Measurements from ENCODE around the gene RASSF5.

RASSF5 gene

DNA sequence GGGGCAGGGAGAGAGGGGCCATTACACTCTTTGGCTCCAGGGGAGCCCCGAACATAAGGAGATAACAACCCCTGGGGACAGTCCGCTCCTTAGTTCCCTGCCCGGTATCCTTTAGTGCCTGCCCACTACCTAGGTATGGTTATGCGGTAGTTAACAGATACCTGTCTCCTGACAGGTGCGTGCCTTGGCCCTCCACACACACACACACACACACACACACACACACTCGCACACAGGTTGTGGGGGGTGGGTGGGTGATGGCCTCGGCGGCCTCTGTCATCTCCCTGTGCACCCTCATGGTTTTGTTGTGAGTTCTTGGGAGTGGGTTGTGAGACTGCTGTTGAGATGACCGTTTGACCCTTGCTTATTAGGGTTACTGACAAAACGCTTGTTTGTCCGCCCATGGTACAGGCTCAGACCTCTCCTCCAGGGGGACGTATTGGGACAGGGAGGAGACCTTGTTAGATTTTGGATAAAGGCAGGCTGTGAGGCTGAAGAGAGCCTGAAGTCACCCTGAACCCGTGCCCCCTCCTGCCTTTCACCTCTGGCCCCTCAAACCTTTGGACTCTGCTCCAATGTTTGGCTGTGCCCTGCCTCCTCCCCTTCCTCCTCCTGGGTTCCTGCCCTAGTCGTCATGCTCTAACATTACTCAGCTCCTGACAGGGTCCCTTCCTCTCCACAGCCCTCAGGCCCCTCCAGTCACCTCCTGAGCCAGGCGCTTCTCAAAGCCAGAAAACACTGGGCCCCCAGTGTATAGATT is 979 bp downstream of the RASSF5 start:
- TF ChIP-seq, protein P1, sequence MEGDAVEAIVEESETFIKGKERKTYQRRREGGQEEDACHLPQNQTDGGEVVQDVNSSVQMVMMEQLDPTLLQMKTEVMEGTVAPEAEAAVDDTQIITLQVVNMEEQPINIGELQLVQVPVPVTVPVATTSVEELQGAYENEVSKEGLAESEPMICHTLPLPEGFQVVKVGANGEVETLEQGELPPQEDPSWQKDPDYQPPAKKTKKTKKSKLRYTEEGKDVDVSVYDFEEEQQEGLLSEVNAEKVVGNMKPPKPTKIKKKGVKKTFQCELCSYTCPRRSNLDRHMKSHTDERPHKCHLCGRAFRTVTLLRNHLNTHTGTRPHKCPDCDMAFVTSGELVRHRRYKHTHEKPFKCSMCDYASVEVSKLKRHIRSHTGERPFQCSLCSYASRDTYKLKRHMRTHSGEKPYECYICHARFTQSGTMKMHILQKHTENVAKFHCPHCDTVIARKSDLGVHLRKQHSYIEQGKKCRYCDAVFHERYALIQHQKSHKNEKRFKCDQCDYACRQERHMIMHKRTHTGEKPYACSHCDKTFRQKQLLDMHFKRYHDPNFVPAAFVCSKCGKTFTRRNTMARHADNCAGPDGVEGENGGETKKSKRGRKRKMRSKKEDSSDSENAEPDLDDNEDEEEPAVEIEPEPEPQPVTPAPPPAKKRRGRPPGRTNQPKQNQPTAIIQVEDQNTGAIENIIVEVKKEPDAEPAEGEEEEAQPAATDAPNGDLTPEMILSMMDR (IDR thresholded peaks at IDR 0.05; ENCODE audit: low read depth, low read length, missing control alignments), result no peak
- DNase-seq (ENCODE audit: low read depth), result no peak

DNA sequence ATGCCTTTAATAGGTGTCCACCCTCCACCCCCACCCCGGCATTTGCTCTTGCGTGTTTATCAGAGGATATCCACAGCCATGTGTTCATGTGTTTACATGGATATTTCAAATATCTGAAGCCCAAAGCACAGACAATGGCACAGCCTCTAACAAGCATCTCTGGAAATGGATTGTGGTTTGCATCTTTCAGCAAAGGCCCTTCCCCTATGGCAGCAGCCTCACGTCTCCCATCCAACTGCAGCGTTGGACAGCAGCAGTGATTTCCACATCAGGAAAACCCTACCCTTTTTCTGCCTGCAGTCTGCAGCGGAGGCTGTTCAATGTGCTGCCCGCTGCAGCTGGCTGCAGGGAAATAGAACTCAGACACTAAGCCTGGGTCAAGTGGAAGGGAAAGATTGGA is 1.6 kb downstream of the RASSF5 start:
- no peak for DNase-seq (ENCODE audit: low read depth)
- no peak overlapping the region for H3K4me3 ChIP-seq (ENCODE audit: low read depth, low read length)
- TF ChIP-seq, protein P1 (IDR thresholded peaks at IDR 0.05; ENCODE audit: low read depth, low read length, missing control alignments), result no peak

More for the DNA sequence above, 979 bp downstream of the RASSF5 start:
- peak overlapping the region; percentile 76 for H3K4me3 ChIP-seq (ENCODE audit: low read depth, low read length)

DNA sequence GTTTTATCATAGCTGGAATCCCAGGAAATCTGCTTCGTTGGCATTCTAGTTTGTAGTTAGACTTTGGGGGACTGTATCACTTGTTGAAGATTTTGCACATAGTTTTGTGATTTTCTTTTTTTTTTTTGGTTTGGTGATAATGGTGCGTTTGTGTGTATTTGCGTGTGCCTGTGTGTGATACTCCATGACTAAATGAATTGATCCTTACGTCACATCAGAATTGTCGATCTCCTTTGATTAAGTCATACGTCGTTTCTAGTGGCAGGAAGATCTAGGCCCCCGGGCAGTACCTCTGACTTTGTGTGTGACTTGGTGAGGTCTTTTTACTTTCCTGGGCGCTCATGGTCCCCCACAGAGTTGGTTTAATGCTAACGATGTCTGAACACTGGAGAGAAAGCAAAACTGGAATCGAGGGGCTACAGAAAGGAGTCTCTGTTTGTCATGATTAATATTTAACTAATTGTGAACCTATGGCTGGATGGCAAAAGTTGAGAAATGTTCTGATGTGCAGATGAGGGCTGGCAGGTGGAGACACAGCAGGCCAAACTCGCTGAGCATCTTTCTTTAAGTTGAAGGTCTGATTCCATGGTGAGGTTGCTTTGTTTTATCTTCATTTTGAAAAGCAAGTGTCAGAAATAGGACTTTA is 2.4 kb downstream of the RASSF5 start:
- no peak overlapping the region for H3K4me3 ChIP-seq (ENCODE audit: low read depth, low read length)
- DNase-seq (ENCODE audit: low read depth), result no peak
- TF ChIP-seq, protein P1 (IDR thresholded peaks at IDR 0.05; ENCODE audit: low read depth, low read length, missing control alignments), result no peak

DNA sequence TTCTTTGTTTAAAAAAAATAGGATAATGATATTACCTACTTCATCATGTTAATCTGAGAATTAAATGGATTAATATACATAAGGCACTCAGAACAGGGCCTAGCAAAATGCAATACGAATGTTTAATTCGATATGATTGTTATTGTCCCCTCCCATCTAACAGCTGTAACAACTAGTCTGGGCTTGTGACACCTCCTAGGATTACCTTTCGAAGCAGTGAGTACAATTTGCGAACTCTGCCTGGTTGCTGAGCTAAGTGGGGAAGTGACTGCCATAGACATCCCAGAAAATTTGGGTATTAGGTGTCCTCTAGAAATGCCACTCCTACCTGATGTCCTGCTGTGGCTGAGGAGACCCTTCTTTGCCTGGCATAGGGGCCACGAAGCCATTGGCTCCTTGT is 3.0 kb downstream of the RASSF5 start:
- DNase-seq (ENCODE audit: low read depth), result no peak
- TF ChIP-seq, protein P1 (IDR thresholded peaks at IDR 0.05; ENCODE audit: low read depth, low read length, missing control alignments), result no peak
- no peak overlapping the region for H3K4me3 ChIP-seq (ENCODE audit: low read depth, low read length)

DNA sequence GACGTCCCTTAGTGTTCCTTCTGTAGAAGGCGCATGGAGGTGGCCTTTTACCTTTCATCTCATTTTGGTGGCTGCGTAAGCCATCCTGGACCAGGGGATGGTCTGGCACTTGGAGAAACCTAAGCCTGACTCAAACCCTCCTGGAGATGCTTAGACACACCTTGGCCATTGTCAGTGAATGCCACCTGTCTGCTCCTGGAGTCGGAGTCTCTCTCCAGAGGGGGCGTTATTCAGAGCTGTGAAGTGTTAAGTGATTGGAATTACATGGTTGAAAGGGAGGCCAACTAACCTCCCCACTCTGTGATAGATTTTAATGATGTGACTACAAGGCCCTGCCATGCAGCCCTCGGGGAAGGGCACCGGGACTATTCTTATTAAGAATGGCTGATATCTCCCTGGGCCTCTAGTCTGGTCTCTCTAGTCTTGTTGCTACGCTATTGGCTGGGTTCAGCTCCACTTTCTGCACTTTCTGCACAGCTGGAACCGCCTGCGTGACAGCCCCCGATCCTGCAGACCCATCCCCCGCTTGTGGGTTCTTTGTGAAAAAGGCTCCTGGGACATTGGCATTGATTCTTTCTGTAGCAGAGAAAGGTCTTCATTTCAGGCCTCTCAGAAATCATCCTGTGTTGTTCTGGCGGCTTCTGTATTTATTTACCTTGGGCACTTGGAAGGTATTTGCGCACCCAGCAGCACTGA is 4.2 kb downstream of the RASSF5 start:
- no peak for DNase-seq (ENCODE audit: low read depth)
- no peak overlapping the region for H3K4me3 ChIP-seq (ENCODE audit: low read depth, low read length)
- TF ChIP-seq, protein P1 (IDR thresholded peaks at IDR 0.05; ENCODE audit: low read depth, low read length, missing control alignments), result no peak

DNA sequence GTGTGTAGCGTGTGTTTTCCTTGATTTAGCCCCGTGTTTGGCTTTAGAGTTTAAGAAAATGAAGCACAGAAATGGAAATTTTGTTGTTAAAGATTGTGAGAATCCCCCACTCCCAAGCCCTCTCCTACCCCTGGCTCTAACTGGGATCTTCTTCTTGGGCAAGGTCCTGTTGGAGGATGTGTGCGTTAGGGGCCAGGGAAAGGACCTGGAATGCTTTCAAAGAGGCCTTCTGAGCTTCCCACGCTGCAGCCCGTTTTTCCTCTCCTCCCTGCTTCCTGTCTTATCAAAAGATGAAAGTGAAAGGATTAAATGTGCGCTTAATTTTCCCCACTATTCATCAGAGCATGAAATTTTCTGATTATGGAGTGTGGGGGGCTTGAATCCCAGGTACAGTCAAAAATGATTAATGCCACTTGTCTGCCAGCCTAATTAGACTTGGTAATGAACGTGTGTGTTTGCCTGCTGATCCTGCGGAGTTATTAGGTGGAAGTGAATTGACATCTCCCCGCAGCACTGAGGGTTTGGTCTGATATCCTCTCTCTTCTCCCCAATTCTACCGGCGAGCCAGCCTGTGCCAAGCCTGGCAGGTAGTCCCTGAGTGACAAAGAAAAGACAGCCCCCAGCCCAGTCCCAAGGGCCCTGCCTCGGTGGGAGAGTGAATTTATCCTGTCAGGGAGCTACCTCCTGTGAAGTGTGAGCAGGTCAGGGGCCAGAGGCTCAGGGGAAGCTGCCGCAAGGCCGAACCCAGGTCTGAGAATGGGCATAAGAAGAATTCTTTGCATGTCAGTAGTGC is 4.9 kb downstream of the RASSF5 start:
- TF ChIP-seq, protein P1 (IDR thresholded peaks at IDR 0.05; ENCODE audit: low read depth, low read length, missing control alignments), result no peak
- H3K4me3 ChIP-seq (ENCODE audit: low read depth, low read length), result no peak overlapping the region
- DNase-seq (ENCODE audit: low read depth), result no peak
